Kidney capillary endothelial cell (primary cell): Measurements from ENCODE around the gene PRF1.

Source experiments
- DNase-seq: peaks from one replicate; pipeline ENCODE4 v3.0.0-alpha.2; 2018; ENCODE audit warnings: low spot score

PRF1 gene

GRCh38 chr10:70576803-70577517 is 25.6 kb downstream of the PRF1 start:
- no peak for DNase-seq

GRCh38 chr10:70575874-70576802 is 26.4 kb downstream of the PRF1 start:
- DNase-seq = no peak

DNA sequence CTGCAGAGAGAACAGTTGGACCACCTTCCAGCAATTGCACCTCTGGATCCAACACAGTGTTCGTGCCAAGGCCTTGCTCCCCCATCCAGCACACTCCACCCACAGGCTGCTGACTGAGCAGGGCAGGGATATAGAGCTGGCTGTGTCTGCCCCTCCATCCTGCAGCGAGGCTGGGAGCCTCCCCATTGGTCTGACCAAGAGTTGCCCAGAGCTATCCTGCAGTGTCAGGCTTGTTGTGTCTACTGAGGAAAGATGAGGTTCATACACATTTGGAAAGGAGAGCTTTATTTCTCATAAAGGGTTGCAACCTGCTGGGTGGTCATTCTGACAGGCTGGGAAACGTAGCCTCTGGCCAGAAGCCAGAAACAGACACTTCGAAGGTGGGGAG is 27.1 kb downstream of the PRF1 start:
- DNase-seq = no peak

DNA sequence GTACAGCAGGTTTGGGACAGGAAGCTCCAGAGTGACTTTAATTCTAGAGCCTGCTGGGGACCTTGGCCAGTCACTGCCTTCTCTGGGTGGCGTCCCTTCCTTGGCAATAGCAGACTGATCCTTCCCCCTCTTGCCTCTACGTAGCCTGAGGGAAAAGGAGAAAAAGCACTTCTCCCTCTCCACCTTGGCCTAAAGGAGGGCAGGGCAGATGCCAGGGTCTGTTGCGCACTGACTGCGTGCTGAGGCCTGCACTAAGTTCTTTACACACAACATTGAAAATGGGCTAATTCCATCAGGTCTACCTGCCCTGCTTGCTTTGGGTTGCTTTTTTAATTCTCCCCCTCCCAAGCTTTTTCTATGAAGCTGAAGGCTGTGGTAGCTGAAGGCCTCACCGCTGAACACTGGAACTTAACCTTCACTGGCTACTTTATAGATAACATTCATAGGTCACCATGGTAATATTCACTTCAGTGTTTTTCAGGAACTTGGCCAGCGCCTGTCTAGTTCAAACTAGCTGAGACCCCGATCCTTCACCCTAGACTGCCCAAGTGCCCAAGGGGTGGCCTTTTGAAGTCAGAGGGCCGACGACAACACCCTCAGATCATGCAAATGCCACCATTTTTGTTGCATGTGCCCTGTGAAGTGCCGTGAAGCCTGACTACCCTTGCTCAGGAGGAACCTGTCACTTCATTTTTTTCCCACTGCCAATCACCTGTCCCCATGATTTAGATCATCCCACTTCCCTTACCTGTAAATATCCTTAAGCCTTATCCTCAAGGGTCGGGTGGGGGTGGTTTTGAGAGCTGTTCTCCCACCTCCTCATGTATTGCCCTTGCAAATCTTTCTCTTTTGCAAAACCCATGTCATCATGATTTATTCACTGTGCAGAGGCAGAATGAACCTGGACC is 28.7 kb downstream of the PRF1 start:
- DNase-seq = no peak

GRCh38 chr10:70571636-70572439 is 30.7 kb downstream of the PRF1 start:
- no peak for DNase-seq

- no peak for DNase-seq
Observed at GRCh38 chr10:70571236-70571635, 31.3 kb downstream of the PRF1 start.

DNA sequence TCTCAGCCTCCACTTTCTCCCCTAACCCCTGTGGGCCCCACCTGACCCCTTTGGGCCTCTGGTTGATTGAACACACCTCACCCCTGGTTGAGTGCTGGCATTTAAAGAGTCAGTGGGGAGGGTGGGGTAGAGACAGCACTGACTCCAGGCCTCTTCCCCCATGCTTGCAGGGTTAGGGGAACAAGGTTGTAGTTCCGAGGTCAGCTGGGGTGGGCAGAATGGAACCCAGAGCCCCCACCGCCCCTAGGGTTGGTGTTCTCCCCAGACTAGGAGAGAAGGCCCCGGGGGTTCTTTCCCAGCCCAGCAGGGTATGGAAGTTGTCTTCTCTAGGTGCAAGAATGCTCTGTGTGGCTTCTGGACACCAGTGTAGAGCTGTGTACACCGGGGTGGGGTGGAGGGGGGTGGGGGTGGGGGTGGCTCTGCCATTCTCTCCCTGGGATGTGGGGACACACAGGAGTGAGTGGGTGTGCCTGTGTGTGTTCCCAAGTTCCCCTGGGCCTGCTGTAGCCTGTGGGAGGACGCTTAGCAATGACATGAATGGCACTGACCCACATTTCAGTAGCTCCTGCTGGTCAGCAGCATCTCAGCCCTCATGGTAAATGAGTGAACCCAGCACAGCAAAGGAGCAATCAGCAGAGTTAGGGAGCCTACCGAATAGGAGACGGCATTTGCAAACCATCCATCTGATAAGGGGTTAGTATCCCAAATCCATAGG is 33.6 kb downstream of the PRF1 start:
- no peak for DNase-seq

GRCh38 chr10:70568113-70568512 is 34.4 kb downstream of the PRF1 start:
- no peak for DNase-seq

GRCh38 chr10:70567603-70568002 is 34.9 kb downstream of the PRF1 start:
- no peak for DNase-seq

DNA sequence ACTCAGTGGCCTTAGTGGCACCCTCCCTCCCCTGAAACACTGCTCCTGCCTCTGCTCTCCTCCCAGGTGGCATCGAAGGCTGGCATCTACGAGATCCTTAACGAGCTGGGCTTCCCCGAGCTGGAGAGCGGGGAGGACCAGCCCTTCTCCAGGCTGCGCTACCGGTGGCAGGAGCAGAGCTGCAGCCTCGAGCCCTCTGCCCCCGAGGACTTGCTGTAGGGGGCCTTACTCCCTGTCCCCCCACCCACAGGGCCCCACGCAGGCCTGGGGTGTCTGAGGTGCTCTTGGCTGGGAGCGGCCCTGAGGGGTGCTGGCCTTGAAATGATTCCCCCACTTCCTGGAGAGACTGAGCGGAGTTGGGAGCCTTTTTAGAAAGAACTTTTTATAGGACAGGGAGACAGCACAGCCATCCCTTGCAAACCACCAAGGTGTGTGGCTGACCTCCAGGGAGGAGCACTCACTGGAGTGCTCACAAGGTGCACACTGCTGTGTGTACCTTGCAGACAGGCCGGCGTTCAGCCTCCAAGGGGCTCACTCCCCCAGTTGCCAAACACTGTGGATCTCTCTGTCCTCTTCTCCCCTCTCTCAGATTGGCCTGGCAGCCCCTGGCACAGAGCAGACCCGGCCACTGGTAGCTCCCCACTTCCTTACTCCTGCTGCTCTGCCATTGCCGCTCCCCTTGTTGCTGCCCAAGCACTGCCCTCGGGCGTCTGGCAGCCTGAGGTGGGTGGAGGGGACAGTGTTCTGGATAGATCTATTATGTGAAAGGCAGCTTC is 35.8 kb downstream of the PRF1 start:
- DNase-seq = no peak

- DNase-seq = no peak
Observed at GRCh38 chr10:70565556-70566514, 36.7 kb downstream of the PRF1 start.

GRCh38 chr10:70564901-70565351 is 37.6 kb downstream of the PRF1 start:
- no peak for DNase-seq

DNA sequence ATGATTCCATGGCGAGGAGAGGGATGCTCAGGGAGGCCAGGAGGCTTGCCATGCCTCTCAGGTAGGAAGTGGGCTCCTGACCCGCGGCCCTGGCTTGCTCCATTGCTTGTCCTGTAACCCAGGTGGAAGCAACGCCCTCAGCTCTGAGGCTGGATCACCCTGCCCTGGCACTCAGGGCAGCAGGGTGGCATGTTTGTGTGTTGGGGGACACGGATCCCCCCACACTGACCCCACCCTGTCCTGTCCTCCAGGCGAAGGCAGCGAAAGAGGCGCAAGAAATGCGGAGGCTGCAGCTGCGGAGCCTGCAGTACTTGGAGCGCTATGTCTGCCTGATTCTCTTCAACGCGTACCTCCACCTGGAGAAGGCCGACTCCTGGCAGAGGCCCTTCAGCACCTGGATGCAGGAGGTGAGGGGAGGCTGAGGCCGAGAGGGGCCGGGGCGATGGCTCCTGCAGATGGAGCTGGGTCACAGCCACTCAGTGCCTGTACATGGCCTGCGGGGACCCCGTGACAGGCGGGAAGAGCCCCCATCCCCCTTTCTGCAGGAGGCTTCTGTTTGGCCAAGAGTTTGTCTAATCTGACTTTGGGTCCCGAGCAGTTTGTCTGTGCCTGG is 38.3 kb downstream of the PRF1 start:
- no peak for DNase-seq

GRCh38 chr10:70563230-70563629 is 39.3 kb downstream of the PRF1 start:
- no peak for DNase-seq

DNA sequence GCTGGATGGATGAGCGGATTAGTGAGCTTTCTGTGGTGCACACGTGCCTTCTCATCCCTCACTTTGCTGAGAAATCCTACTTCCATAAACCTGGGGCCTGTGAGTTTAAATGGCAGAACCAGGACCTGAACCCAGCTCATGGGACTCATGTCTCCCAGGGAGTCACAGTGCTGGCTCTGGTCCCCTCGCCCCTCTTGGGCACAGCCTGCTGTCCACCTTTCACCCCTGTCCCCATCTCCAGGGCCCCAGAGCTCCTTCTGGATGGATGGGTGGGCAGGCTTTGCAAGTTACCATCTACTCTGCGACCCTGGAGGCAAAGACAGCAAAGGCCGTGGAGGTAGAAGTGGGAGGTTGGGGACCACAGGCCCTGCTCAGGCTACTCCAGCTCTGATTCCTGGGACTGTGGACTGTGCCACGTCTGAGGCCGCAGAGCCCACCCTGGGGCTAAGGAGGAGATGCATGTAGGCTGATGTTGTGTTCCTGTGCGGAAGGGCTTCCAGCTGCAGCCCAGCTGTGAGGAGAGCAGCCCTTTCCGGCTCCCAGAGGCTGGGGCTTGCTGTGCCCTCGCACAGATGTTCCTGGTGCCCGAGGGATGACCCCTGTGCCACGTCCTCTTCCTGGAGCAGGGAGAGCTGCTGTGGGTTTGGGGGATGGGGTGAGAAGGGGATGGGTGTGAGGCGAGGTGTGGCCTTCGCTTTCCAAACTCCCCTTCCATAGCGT is 40.3 kb downstream of the PRF1 start:
- DNase-seq = peak; percentile 33

DNA sequence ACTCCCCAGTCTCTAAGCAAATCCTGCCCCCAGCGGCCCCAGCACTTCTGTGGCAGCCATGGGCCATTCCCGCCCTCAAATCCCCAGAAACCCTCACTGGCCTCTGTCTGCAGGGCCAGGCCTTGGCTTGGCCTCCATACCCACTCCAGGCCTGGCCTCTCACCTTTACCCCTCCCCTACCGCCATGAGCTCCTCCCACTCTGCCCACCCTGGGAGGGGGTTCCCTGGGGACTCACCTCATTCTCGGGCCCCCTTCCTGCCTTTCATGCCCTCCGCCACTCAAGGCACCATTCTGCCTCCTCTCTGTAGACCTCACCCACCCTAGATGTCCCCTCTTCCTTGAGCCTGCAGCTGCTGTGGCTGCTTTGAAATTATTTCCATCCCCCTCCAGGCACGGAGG is 41.0 kb downstream of the PRF1 start:
- no peak for DNase-seq

DNA sequence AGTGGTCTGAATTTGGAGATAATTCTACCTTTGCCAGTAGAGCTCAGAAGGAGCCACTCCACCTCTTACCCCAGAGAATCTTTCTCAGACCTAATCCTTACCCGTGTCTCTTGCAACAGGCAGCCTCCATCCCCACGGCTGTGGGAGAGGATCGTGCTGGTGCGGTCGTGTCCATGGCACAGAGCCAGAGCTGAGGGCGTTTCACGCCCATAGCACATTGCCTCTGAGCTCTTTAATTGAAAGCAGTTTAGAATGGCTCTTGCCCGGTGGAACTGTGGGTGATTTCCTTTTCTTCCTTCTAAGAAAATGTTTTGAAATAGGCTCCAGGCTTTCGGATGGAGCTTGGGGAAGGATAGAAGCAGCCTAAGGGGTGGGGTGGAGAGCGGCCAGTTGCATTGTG is 41.5 kb downstream of the PRF1 start:
- no peak for DNase-seq

DNA sequence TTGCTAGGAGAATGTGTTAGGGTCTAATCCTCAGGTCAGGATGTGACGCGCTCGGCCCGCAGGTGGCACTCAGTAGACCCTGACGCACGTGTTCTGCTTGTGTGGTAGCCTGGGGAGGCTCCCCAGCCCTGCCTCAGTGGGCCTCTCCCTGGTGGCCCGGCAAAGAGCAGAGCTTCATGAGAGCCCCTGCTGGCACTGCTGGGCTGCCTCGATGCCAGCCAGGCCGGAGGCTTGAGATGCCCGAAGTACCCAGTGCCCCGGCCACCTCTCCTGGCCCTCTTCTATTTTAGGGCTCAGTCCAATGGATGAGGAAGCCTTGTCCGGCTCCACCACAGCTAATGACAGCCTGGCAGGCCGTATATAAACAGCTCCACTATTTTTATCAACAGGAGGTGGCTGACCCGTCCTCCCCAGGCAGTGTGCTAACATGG is 42.0 kb downstream of the PRF1 start:
- no peak for DNase-seq
